Stimulated activated CD8-positive, alpha-beta memory T cell treated with anti-CD3 and anti-CD28 coated beads, Interleukin-15, amount 100 ng/mL, for 24 hours (primary cell): ENCODE data around the gene CHCHD3.

Experiments used
- DNase-seq: peaks from one replicate; pipeline ENCODE4 v3.0.0-alpha.2; 2020; ENCODE audit warnings: low read depth

CHCHD3 gene

GRCh38 chr7:133081599-133082389 is at the start of gene CHCHD3:
CHCHD3 (minus strand) TSS chr7:133082090; CDS start chr7:133081937, 153 bp downstream.
- DNase-seq = peak; percentile 85

- DNase-seq = no peak
Measured at GRCh38 chr7:133130166-133130565, 48.3 kb upstream of the CHCHD3 start.

DNA sequence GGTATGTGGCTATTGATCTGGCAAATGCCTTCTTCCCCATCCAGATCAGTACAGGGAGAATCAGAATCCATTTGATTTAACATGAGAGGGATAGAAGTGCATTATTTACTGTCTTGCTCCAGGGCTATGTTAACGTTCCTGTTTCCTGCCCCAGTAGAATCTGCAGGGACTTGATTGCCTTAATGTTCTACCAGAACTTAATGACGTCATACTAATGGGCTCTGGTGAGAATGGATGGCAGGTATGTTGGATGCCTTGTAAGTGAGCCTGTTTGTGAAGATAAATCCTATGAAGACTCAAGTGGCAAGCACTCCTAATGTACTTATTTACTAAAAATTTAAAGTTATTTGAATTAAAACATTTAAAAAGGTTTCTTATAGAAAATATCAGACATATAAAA is 44.5 kb upstream of the CHCHD3 start:
- DNase-seq = no peak

DNA sequence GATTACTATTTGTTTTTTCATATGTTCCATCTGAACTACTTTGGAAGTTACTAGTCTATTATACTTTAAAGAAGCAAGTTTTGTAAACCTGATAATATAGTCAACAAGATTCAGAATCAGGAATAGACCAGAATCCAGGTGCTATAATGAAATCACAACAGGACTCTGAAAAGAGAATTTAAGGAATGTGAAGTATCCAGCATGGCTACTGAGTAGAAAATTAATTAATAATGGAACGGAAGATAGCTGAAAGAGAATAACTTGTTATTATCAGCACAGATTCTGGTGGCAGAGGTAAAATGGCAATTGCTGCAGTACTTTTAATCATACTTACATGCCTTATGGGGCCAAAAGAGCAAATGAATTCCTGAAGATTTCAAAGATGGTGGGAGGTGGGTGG is 43.1 kb upstream of the CHCHD3 start:
- DNase-seq = no peak

GRCh38 chr7:133121175-133121844 is 39.4 kb upstream of the CHCHD3 start:
- no peak for DNase-seq

DNA sequence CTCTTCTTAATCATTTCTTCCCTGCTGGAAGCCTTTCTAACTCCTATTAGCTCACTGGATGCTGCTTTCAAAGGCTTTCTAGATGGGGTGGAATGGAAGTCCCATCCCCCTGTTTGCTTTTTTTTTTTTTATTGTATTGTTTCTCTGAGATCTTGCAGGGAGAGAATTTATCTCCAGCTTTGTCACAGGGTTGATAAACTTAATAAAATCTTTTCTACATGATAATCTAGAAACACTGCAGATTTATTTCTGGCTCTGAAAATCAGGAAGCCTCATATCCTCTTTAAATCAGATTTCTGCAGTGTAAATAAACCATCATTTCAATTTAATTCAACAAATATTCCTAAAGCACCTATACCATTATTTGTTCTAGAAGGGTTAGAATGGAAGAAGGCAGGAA is 37.2 kb upstream of the CHCHD3 start:
- DNase-seq = no peak

DNA sequence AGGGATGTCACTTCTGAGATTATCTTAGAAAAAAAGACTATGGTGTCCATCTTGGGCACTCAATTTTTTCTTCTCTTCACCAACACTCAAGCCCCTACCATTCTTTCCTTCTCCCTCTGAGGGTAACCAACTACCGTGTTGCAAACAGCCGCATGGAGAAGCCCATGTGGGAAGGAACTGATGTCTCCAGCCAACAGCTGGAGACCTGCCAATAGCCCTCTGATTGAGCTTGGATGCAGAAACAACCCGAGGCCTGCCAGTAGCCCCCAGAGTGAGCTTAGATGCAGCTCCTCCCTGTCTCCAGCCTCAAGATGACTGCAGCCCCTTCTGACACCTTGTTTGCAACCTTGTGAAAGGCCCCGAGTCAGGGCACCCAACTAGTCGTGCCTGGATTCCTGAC is 36.4 kb upstream of the CHCHD3 start:
- DNase-seq = no peak

GRCh38 chr7:133117452-133117851 is 35.6 kb upstream of the CHCHD3 start:
- no peak for DNase-seq

DNA sequence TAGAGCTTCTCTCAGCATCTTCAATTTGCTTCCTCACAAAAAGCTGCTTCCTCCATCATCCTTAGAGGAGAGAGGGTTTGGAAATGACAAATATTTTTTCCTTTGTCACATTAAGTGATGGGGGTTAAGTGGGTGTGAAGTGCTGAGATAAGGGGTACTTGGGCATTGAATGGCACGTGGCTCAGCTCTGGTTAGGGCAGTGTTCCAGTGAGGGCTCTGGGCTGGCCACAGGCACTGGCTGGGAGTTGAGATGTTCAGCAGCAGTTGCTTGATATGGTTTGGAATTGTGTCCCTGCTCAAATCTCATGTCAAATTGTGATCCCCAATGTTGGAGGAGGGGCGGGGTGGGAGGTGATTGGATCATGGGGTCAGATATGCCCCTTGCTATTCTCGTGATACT is 33.7 kb upstream of the CHCHD3 start:
- DNase-seq = no peak

- DNase-seq = no peak
Measured at GRCh38 chr7:133114519-133114918, 32.6 kb upstream of the CHCHD3 start.

DNA sequence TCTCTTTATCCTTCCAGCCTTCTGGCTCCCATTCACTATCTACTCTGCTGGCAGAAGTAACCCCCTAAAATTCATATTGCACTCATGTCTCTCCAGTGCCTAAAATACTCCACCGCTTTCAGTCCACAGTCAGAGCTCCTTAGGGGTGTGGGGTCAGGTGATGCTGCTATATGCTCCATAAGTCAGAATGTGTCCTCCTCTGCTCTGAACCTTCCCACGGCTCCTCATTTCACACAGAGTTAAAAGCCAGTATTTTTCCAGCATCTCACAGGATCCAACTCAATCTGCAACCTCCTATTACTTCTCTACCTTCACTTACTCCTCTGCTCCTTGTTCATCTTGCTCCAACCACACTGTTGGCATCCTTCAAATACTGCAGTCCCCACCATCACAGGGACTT is 31.1 kb upstream of the CHCHD3 start:
- DNase-seq = no peak

GRCh38 chr7:133112335-133112734 is 30.4 kb upstream of the CHCHD3 start:
- DNase-seq = no peak

- DNase-seq = no peak
Measured at GRCh38 chr7:133110312-133110711, 28.4 kb upstream of the CHCHD3 start.

- DNase-seq = no peak
Measured at GRCh38 chr7:133109816-133110215, 27.9 kb upstream of the CHCHD3 start.

GRCh38 chr7:133108023-133108422 is 26.1 kb upstream of the CHCHD3 start:
- no peak for DNase-seq

DNA sequence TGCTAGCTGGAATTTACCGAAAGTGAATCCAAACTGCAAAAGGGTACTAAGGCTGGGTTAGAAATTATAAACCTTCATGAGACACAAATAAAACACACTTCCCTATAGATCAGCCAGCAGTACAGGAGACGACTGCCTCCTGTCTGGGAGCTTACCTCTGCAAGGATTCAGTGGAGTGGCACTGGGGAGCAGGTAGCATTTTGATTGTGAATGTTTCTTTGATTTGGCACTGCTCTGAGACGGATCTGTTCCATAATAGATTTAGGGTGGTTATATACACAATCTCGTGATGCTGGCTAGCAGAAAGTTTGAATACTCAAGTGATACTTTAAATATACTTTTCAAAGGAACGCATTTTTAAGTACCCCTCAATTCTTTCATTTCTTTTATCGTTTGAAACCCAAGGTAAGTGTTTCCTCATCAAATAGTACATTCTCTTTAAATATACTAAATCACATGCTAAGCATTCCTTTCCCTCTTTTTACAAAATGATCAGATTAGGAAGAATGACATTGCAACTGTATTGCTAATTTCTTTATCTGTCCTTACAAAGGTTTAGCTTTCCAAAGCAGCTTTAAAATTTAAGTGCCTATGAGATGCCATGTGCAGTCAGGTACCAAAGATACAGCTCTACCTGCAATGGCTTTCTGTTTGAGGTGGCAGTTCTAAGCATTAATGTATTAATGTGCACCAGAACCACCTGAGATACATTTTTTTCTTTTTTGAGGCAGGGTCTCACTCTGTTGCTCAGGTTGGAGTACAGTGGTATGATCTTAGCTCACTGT is 20.6 kb upstream of the CHCHD3 start:
- no peak for DNase-seq

GRCh38 chr7:133099633-133100286 is 17.9 kb upstream of the CHCHD3 start:
- DNase-seq = no peak

- no peak for DNase-seq
Measured at GRCh38 chr7:133095119-133095671, 13.3 kb upstream of the CHCHD3 start.

DNA sequence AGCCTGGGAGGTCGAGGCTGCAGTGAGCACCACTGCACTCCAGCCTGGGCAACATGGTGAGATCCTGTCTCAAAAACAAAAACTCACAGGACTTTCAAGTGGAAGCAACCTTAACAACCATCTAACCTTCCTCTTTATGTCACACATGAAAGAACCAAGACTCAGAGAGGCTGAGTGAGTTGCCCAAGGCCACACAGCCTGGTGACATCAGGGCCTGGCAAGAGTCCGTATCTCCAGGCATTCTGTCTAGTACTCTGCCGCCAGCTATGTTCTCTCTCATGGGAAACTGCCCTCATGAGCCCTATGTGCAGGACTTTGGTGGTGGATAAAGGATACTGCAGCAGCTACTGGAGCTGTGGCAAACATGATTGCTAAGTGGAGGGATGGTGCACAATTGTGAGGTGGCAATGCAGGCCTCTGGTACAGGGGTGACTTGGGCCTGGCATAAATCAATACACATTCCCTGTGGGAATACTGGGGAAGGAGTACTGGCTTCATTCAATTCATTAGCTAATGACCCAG is 10.1 kb upstream of the CHCHD3 start:
- DNase-seq = no peak

DNA sequence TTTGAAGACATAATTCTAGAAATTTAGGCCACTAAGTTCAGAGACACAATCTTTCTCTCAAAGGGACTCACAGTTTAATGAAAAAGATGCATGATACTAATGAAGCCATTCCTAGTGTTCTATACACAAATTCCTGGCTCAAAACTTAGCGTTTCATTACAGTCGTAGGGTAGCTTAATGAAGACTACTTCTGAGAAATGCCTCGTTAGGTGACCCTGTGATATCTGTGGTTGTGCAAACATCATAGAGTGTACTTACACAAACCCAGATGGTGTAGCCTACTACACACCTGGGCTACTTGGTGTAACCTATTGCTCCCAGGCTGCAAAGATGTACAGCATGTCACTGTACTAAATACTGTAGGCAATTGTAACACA is 488 bp upstream of the CHCHD3 start:
- no peak for DNase-seq

DNA sequence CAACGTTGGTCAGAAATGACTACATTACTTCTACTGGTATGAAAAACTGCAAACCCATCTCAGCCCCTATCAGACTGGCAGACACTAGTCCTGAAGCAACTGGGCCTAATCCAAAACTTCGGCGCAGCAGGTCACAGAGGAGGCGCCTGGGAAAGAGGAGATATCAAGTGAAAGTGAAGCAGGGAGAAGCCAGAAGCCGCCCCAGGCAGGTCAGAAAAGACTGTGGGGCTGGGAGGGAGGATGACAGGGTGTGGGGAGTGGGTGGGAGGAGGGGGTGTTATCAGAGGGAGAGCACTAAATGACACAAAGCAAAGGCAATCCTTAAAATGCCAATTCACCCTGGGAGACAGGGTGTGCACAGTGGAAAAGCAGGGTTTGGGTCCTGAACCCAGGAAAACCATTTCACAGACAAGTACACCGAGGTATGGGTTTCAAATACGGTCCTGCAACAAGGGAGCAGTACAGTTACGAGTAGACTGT is 731 bp downstream of the CHCHD3 start:
- no peak for DNase-seq

- no peak for DNase-seq
Measured at GRCh38 chr7:133079296-133079695, 2.6 kb downstream of the CHCHD3 start.
